Measurements from ENCODE around the gene TFR2. TPM values are rescaled to one million over a fixed set of nuclear protein-coding genes. Genes with fewer than 3 reads are reported as not detected.

Gene TFR2
- total and polyA plus RNA-seq, 2 of the 13 experiments (the other 11 are each of a cell fraction or from before 2014, with no cell fraction given): 36.9 to 64.2 TPM

DNA sequence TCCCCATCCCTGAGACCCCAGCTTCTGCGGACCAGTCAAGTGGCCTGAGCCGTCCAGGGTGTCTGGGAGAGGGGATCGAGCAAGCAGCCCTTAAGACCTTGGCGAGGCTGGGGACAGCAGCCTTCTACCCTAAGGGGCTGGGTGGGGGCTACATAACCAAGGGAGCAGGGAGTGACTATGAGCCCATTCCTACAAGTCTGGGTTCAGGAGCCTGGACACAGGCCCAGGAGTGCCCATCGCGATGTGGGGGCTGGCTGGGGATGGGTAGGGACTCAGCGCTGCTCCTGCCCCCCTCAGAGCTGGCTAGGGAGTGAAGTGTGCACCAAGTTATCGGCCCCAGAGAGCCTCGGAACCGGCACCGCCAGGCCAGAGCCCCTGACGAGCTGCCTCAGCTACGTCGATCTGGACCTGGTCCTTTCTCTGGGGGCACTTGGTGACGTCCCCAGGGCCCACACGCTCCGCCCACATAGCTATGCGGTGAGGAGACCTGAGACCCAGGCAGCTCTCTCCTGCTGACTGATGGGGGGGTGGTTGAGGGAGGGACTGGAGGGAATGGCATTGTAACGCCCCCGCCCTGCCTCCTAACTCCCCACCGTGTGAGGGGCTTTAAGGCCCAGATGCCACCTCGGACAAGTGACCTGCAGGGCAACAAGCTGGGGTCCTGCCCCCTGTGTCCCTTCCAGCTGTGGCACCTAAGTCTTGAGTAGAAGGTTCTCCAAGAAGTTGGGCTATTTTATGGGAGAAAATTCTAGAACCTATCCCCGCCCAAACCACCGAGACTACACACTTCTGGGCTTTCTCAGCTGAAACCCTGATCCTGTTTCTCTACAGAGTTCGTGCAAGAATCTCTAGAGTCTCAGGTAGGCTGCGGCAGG, 70.2 kb downstream of the TFR2 start (continued):
- TF ChIP-seq ZNF564 (CRISPR knock-in tag; IDR thresholded peaks at IDR 0.05) (no peak), KMT2A (CRISPR knock-in tag; IDR thresholded peaks at IDR 0.05) (no peak), ZNF891 (CRISPR knock-in tag; IDR thresholded peaks at IDR 0.05) (no peak), NFIC (IDR thresholded peaks at IDR 0.05; ENCODE audit: low read length) (no peak), LRRFIP1 (CRISPR knock-in tag; conservative IDR thresholded peaks at IDR 0.05) (no peak), SIN3B (IDR thresholded peaks at IDR 0.05; ENCODE audit: low read length) (peak; percentile 37; the same call in 1 of the 2 replicates), TOE1 (CRISPR knock-in tag; IDR thresholded peaks at IDR 0.05) (no peak), KLF16 (CRISPR knock-in tag; IDR thresholded peaks at IDR 0.05) (no peak), ZNF569 (CRISPR knock-in tag; IDR thresholded peaks at IDR 0.05; ENCODE audit: borderline replicate concordance) (no peak), ZNF674 (CRISPR knock-in tag; IDR thresholded peaks at IDR 0.05; ENCODE audit: low read depth) (no peak), ZNF414 (CRISPR knock-in tag; IDR thresholded peaks at IDR 0.05) (no peak; the same call in 1 of the 2 replicates), YY1 (IDR thresholded peaks at IDR 0.05; ENCODE audit: insufficient read depth, insufficient replicate concordance, low read depth, low read length) (no peak), ZNF607 (CRISPR knock-in tag; IDR thresholded peaks at IDR 0.05; ENCODE audit: borderline replicate concordance) (no peak), NAIF1 (CRISPR knock-in tag; IDR thresholded peaks at IDR 0.05; ENCODE audit: borderline replicate concordance) (no peak), ZNF33B (CRISPR knock-in tag; IDR thresholded peaks at IDR 0.05) (no peak), MBNL3 (CRISPR knock-in tag; conservative IDR thresholded peaks at IDR 0.05) (no peak)
- TF ChIP-seq, protein P1, sequence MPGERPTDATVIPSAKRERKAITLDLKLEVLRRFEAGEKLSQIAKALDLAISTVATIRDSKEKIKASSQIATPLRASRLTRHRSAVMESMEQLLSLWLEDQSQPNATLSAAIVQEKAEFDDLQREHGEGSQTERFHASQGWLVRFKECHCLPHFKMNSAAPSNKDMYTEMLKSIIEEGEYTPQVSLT (CRISPR knock-in tag; IDR thresholded peaks at IDR 0.05; ENCODE audit: borderline replicate concordance, low read depth): no peak
- TF ChIP-seq, protein P2, sequence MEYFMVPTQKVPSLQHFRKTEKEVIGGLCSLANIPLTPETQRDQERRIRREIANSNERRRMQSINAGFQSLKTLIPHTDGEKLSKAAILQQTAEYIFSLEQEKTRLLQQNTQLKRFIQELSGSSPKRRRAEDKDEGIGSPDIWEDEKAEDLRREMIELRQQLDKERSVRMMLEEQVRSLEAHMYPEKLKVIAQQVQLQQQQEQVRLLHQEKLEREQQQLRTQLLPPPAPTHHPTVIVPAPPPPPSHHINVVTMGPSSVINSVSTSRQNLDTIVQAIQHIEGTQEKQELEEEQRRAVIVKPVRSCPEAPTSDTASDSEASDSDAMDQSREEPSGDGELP (IDR thresholded peaks at IDR 0.05; ENCODE audit: borderline replicate concordance, low read depth): peak; percentile 34; the same call in 1 of the 2 replicates
- TF ChIP-seq, protein P3, sequence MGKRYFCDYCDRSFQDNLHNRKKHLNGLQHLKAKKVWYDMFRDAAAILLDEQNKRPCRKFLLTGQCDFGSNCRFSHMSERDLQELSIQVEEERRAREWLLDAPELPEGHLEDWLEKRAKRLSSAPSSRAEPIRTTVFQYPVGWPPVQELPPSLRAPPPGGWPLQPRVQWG (CRISPR knock-in tag; IDR thresholded peaks at IDR 0.05; ENCODE audit: borderline replicate concordance, low read depth): no peak
- TF ChIP-seq, protein P4, sequence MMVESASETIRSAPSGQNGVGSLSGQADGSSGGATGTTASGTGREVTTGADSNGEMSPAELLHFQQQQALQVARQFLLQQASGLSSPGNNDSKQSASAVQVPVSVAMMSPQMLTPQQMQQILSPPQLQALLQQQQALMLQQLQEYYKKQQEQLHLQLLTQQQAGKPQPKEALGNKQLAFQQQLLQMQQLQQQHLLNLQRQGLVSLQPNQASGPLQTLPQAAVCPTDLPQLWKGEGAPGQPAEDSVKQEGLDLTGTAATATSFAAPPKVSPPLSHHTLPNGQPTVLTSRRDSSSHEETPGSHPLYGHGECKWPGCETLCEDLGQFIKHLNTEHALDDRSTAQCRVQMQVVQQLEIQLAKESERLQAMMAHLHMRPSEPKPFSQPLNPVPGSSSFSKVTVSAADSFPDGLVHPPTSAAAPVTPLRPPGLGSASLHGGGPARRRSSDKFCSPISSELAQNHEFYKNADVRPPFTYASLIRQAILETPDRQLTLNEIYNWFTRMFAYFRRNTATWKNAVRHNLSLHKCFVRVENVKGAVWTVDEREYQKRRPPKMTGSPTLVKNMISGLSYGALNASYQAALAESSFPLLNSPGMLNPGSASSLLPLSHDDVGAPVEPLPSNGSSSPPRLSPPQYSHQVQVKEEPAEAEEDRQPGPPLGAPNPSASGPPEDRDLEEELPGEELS (CRISPR knock-in tag; IDR thresholded peaks at IDR 0.05): no peak; the same call in none of the 2 replicates
